Peyer's patch (tissue), 4 donors: ENCODE results near the gene KLF12.

Experiments used
- CTCF ChIP-seq, 6 experiments: fragments of 450-650 bp in 4 of 6; fragments of 200-600 bp in 2 of 6; sonication (generic) in 1 of 6; IDR thresholded peaks; one replicate each; pipeline ENCODE4 v1.5.1; 2017 to 2019; ENCODE audit warnings: antibody characterized with exemption in 6 of 6, mild to moderate bottlenecking in 3 of 6, moderate library complexity in 1 of 6
- POLR2A ChIP-seq, 2 donors: fragments of 450-650 bp; IDR thresholded peaks; one replicate each; pipeline ENCODE4 v1.5.1; 2017; ENCODE audit warnings: antibody characterized with exemption in 2 of 2, mild to moderate bottlenecking in 2 of 2, moderate library complexity in 2 of 2

- no peak for TF ChIP-seq CTCF (IDR thresholded peaks at IDR 0.05)
- TF ChIP-seq POLR2A (IDR thresholded peaks at IDR 0.05) = no peak
Measured at GRCh38 chr13:74174810-74175209, 40.6 kb upstream of the KLF12 start.
